ENCODE data around the gene CD180.

CD180 gene

DNA sequence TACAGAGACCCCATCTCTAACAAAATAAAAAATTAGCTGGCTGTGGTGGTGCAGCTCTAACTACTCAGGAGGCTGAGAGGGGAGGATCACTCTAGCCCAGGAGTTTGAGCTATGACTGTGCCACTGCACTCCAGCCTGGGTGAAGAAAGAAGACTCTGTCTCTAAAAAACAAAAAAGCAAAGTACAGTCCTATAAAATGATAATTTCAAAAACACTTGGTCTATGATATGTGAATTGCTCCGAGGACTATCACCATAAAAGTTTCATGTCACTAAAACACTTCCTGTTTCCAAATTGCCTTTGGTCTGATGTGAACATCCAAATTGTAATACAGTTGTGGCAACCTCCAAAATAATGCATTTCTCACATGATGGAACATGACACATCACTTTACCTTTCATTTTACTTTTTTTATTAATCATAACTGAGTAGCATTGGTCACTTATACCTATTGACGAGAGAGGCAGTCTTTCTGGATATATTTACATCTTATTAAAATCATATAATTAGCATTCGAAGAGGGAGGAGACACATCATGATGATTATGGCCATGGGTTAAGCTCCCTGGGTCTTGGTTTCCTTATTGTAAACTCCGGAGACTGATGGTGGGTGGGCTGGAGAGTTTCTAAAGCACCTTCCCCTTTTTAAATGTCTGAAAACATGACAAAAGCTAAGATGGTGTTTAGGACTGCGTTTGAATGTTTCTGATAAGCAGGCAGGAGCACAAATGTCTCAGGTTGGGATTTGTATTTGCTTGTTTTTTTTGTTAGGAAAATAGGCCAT is 25.8 kb upstream of the CD180 start:
- Histone ChIP-seq H3K9ac (ENCODE audit: low read depth, low read length) (no peak overlapping the region), H3K4me1 (ENCODE audit: insufficient read depth, low read length) (no peaks in the 10 kb centered on the region), H3K9me3 (ENCODE audit: control insufficient read depth, insufficient read depth, low read length) (no peaks in the 10 kb centered on the region), H3K36me3 (ENCODE audit: insufficient read depth, low read length) (no peaks in the 10 kb centered on the region)

DNA sequence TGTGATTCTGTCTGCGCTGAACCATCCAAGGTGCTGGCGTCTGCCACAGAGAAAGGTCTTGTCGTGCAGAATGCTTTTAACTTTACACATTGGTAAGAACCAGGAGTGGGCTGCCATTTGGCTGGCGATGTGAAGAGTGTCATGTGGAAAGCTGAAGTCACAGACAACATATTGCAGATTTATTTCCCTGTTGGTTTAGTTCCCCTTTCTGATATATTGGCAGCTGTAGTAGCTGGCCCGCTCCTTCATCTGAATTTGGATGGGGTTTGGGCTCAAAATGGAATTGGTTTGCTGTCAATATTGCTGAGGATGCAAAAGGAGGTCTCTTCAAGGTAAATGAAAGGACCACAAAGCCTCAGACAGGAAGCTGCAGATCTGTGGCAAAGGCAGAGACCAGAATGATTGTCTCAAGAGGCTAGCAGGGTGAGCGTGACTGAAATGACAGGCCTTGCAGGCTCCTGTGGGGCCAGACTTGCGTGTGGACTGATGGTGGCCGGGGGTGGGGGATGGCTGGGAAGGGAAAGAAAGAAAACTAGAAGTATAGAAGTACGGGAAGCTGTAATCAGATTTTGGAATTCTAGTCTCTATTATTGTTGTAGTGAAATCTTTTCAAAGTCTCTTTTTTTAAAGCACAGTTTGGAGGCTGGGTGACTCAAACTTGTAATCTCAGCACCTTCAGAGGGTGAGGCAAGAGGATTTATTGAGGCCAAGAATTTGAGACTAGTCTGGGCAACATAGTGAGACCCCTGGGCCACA is 25.1 kb upstream of the CD180 start:
- Histone ChIP-seq H3K36me3 (ENCODE audit: insufficient read depth, low read length) (no peaks in the 10 kb centered on the region), H3K9me3 (ENCODE audit: control insufficient read depth, insufficient read depth, low read length) (no peaks in the 10 kb centered on the region), H3K4me1 (ENCODE audit: insufficient read depth, low read length) (no peaks in the 10 kb centered on the region), H3K9ac (ENCODE audit: low read depth, low read length) (no peak overlapping the region)

DNA sequence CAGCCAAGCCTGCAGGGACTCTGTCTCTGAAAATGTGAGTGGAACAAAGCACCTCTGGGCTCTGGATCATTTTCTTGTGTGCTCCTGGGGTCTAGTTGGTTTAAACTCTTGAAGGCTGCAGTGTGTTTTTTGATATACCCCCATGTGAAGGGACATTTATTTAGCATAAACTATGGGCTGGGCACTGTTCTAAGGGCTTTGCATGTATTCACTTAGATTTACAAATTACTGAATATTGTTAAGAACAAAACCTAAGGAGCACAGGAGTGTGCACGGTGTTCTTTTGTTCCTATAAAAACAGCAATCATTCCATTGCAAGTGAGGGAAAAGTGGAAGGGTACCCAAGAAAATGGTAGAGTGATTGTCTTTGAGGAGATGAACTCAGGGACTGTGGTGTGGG is 20.0 kb upstream of the CD180 start:
- Histone ChIP-seq H3K36me3 (ENCODE audit: insufficient read depth, low read length) (no peaks in the 10 kb centered on the region), H3K9ac (ENCODE audit: low read depth, low read length) (no peak overlapping the region), H3K9me3 (ENCODE audit: control insufficient read depth, insufficient read depth, low read length) (no peaks in the 10 kb centered on the region), H3K4me1 (ENCODE audit: insufficient read depth, low read length) (no peaks in the 10 kb centered on the region)

DNA sequence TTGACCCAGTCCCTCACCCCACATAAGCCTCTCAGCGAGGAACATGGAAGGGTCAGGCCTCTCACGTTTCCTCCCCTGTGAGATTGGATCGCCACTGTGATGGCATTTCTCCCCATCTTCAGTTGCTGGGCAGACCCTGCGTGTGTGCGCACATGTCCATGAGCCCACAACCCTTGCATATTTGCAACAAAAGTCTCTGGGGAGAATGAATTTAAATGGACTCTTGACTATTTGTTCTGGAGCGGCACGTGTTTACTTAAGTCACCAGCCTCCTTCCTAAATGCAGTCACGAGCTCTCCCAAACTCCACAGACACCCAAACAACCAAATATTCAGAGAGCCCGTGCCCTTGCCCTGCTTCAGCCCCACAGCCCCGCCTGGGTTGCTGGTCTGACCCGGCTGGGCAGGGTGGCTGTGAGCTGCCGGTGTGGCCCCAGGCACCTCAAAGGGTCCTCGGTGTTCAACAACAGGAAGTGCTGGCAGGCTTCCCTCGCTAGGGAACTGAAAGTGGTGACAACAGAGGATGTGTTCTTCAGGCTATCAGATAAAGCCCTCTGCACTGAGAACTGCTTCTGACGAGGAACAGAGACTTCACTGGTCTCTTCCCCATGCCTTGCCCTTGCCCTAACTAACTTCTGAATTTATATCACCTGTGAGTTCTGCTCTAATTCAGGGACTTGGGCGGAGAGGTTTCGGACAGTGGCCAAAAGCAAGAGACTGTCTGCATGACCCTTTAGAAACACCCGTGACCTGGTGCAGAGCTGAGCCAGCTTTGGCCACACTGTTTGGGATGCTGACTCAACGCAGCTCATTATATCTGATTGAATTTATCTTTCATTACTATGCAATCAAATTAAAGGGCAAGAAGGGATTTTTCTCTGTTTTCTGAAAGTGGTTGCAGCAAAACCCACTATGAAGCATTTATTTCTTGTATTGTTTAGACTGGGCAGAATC is 19.2 kb upstream of the CD180 start:
- no peak overlapping the region for H3K9ac ChIP-seq (ENCODE audit: low read depth, low read length)
- no peaks in the 10 kb centered on the region for H3K36me3 ChIP-seq (ENCODE audit: insufficient read depth, low read length)
- H3K4me1 ChIP-seq (ENCODE audit: insufficient read depth, low read length) = no peaks in the 10 kb centered on the region
- H3K9me3 ChIP-seq (ENCODE audit: control insufficient read depth, insufficient read depth, low read length) = no peaks in the 10 kb centered on the region

DNA sequence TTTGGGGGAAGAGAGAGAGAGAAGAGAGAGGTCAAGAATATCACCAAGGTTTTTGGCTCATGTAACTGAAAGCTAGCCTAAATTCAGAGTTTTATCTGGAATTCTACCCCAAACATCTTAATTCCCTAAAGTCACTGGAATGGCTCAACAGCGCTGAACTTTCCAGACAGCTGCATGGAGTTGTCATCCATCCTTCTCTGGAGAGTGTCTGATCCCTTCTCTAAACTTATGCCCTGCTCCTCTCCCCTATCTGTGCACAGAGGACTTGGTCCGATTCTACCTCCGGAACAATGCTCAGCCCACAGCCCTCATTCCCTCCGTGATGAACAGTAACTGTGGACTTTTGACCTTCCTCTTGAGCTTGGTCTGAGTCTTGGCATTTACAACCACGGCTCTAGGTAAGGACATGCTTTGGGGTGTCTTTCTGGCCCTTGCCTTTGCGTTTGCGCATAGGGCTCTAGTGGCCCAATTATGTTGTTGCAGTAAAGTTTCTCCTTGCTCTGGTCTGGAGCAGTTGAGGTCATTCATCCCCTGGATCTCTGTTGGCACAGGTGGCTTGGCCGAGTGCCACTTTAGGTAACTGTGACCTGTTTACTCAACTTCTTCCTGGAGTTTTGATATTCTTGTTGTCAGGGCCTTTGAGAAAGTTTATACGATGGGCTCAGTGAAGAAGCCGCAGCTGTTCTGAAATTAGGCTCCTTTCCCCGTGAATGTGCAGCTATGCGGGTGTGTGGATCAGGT is 18.3 kb upstream of the CD180 start:
- Histone ChIP-seq H3K9me3 (ENCODE audit: control insufficient read depth, insufficient read depth, low read length) (no peaks in the 10 kb centered on the region), H3K4me1 (ENCODE audit: insufficient read depth, low read length) (no peaks in the 10 kb centered on the region), H3K9ac (ENCODE audit: low read depth, low read length) (no peak overlapping the region), H3K36me3 (ENCODE audit: insufficient read depth, low read length) (no peaks in the 10 kb centered on the region)

DNA sequence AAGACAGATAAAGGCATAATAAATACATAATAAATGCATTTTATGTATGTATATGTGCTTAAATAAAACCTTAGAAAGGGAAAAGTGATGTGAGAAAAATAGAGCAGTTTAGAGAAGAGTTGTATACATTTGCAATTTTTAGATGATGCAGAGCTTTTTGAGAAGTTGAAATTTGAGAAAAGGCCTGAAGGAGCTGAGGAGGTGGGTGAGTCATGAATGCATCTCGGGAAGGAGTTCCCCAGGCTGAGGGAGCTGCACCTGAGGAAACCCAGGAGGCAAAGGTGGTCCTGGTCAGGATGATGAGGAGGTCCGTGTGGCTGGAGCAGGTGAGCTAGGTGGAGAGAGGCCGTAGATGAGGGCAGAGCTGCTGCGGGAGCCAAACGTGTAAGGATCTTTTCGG is 17.4 kb upstream of the CD180 start:
- H3K9me3 ChIP-seq (ENCODE audit: control insufficient read depth, insufficient read depth, low read length) = no peaks in the 10 kb centered on the region
- H3K9ac ChIP-seq (ENCODE audit: low read depth, low read length) = no peak overlapping the region
- H3K36me3 ChIP-seq (ENCODE audit: insufficient read depth, low read length) = no peaks in the 10 kb centered on the region
- no peaks in the 10 kb centered on the region for H3K4me1 ChIP-seq (ENCODE audit: insufficient read depth, low read length)

DNA sequence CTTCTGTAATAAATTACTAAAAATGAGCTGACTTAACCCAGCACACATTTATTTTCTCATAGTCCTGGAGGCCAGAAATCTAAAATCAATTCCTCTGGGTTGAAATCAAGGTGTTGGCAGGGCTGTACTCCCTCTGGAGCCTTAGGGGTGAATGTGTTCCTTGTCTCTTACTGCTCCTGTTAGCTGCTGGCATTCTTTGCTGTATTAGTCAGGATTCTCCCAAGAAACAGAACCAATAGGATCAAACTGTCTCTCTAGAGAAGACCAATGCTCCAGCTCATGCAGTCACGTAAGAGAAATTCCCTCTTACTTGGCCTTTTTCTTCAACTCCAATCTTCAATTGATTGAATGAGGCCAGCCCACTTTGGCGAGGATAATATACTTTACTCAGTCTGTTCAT is 15.3 kb upstream of the CD180 start:
- no peaks in the 10 kb centered on the region for H3K9me3 ChIP-seq (ENCODE audit: control insufficient read depth, insufficient read depth, low read length)
- H3K4me1 ChIP-seq (ENCODE audit: insufficient read depth, low read length) = no peaks in the 10 kb centered on the region
- no peak overlapping the region for H3K9ac ChIP-seq (ENCODE audit: low read depth, low read length)
- no peaks in the 10 kb centered on the region for H3K36me3 ChIP-seq (ENCODE audit: insufficient read depth, low read length)

DNA sequence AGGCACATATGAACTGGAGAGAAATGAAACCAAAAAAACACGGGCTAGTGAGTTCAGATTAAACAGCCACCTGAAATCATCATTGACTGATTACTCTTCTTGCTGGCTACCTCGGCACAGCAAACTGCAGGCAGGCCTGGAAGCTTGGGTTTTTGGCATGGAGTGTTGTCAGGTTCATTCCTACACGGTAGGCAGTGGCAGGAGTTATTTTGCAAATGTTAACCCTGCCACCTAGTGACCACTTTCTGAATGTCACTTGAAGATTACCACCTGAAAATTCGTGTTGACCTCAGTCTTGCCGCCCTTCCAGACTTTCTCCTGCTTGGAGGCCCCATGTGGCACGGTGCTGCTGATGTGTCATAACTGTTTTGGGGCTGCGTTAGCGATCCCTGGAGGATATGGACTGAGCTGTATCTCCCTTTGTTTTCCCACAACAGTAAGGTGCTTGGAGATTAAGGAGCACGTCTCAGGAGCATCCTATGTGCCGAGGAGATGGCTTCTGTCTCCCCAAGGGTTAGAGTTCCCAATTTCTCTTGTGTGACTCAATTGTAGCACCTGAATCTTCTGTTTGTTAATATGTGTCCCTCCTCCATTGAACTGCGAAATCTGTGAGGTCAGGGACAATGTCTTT is 12.7 kb upstream of the CD180 start:
- no peak overlapping the region for H3K9ac ChIP-seq (ENCODE audit: low read depth, low read length)
- no peaks in the 10 kb centered on the region for H3K4me1 ChIP-seq (ENCODE audit: insufficient read depth, low read length)
- no peaks in the 10 kb centered on the region for H3K9me3 ChIP-seq (ENCODE audit: control insufficient read depth, insufficient read depth, low read length)
- H3K36me3 ChIP-seq (ENCODE audit: insufficient read depth, low read length) = no peaks in the 10 kb centered on the region

DNA sequence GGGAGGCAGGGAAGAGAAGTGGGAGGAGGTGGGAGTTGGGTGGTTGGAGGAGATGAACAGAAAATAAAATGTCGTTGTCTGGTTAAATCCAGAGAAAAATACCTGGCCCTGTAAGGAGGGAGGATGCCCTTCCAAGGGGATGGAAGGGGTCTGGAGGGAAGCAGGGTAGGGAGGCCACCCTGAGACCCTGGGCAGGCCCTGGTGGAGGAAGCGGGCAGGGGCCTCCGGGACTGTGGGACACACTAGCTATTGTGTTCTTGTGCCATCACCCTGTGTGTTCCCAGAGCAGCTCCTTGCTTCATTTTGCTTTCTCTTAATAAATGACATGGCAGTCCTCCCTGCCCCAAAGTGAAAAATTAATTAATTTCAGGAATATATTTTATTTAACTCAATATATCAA is 11.8 kb upstream of the CD180 start:
- H3K9me3 ChIP-seq (ENCODE audit: control insufficient read depth, insufficient read depth, low read length) = no peaks in the 10 kb centered on the region
- H3K4me1 ChIP-seq (ENCODE audit: insufficient read depth, low read length) = no peaks in the 10 kb centered on the region
- no peak overlapping the region for H3K9ac ChIP-seq (ENCODE audit: low read depth, low read length)
- no peaks in the 10 kb centered on the region for H3K36me3 ChIP-seq (ENCODE audit: insufficient read depth, low read length)

DNA sequence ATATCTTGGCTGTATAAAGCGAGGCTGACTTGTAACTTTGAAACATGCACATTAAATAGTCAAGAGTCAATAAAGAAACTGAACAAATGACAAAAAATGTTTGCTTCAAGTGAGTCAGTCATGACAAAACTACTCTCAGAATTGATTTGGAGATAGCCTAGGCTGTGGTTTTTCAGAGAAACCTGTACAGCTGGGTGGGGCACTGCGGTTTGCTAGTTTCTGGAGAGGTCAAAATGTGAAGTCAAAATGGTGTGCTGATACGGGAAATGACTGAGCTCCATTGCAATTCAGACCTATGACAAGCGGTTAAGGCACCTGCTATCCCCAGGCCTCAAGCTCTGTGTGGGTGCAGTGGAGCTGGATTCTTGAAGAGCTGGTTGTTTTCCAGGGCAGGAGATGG is 10.3 kb upstream of the CD180 start:
- Histone ChIP-seq H3K9me3 (ENCODE audit: control insufficient read depth, insufficient read depth, low read length) (no peaks in the 10 kb centered on the region), H3K9ac (ENCODE audit: low read depth, low read length) (no peak overlapping the region), H3K4me1 (ENCODE audit: insufficient read depth, low read length) (no peaks in the 10 kb centered on the region), H3K36me3 (ENCODE audit: insufficient read depth, low read length) (no peaks in the 10 kb centered on the region)

DNA sequence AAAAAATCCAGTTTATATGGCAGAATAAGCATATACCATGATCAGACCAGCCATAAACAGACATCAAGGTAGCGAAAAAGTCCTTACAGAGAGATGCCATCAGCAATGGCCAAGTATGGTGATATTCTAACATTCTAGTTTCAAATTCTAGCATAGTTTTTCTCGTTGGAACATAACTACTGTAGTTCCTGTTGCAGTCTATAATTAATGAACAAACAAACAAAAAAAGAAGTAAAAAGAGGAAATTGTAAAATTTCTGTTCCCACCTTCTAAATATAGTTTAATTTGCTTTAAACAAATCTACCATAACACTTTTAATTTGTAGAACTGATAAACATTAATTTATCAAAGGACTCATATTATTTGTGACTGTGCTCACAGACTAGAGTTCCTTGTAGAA is 9.9 kb upstream of the CD180 start:
- no peaks in the 10 kb centered on the region for H3K4me1 ChIP-seq (ENCODE audit: insufficient read depth, low read length)

DNA sequence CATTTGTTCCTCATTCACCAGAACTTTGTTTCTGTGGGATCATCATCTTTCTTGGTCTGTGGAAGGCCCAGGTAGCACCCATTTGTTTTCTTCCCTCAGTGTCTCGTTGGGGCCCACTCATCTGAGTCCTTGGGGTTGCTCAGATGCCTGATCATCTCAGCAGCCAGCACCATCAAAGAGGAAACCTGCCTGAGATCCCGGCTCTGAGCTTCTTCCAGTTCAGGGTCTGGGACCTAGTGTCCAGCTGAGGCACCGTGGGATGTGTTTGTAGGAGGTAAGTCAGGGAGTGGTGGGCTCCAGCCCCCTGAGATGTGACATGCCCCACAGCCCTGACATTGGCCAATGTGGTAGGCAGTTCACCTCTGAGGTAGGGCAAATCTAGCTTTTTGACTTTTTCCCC is 9.4 kb upstream of the CD180 start:
- no peak overlapping the region for H3K9ac ChIP-seq (ENCODE audit: low read depth, low read length)
- H3K9me3 ChIP-seq (ENCODE audit: control insufficient read depth, insufficient read depth, low read length) = no peaks in the 10 kb centered on the region
- no peaks in the 10 kb centered on the region for H3K4me1 ChIP-seq (ENCODE audit: insufficient read depth, low read length)
- H3K36me3 ChIP-seq (ENCODE audit: insufficient read depth, low read length) = no peaks in the 10 kb centered on the region

More for the DNA sequence above, 9.9 kb upstream of the CD180 start:
- no peaks in the 10 kb centered on the region for H3K9me3 ChIP-seq (ENCODE audit: control insufficient read depth, insufficient read depth, low read length)
- H3K9ac ChIP-seq (ENCODE audit: low read depth, low read length) = no peak overlapping the region
- H3K36me3 ChIP-seq (ENCODE audit: insufficient read depth, low read length) = no peaks in the 10 kb centered on the region

DNA sequence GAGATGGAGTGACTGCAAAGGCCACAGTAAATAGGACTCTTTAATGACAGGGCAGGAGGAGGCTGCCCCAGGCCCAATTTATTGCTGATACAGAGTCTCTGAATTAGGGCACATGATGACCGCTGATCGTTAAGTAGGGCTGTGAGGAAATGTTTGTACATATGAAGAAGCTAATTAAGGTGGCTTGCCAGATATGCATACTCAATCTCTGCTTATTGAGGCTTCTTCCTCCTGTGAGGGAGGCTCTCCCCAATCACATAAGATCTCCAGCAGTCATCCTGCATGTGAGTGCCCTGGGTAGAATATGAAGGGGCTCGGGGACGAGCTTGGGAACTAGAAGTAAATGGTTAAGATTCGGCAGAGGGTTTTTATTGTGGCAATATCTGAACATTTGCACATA is 8.2 kb upstream of the CD180 start:
- no peaks in the 10 kb centered on the region for H3K9me3 ChIP-seq (ENCODE audit: control insufficient read depth, insufficient read depth, low read length)
- no peak overlapping the region for H3K9ac ChIP-seq (ENCODE audit: low read depth, low read length)
- H3K4me1 ChIP-seq (ENCODE audit: insufficient read depth, low read length) = no peaks in the 10 kb centered on the region
- H3K36me3 ChIP-seq (ENCODE audit: insufficient read depth, low read length) = no peaks in the 10 kb centered on the region

DNA sequence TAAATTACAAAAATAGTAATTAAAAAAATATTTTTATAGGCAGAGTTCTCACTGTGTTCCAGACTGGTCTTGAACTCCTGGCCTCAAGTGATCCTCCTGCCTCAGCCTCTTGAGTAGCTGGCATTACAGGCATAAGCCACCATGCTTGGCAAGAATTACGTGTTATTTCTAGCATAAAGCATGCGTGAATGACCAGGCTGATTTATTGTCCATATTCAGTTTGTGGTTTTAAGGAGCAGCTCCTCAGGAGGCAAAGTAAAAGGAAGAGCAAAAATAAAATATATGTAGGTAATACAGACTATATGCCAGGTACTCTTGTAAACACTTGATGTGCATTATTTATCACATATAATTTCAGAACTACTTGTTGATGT is 7.1 kb upstream of the CD180 start:
- H3K9me3 ChIP-seq (ENCODE audit: control insufficient read depth, insufficient read depth, low read length) = no peaks in the 10 kb centered on the region
- H3K4me1 ChIP-seq (ENCODE audit: insufficient read depth, low read length) = no peaks in the 10 kb centered on the region
- H3K36me3 ChIP-seq (ENCODE audit: insufficient read depth, low read length) = no peaks in the 10 kb centered on the region
- H3K9ac ChIP-seq (ENCODE audit: low read depth, low read length) = no peak overlapping the region

All from ES-I3 (cell line).